Vagina (tissue), 2 donors: ENCODE data around the gene ANXA6.

Experiments
- CTCF ChIP-seq, 3 experiments: fragments of 450-650 bp in 2 of 3; fragments of 200-600 bp in 1 of 3; sonication (generic) in 1 of 3; IDR thresholded peaks; one replicate each; pipeline ENCODE4 v1.5.1; 2017 to 2019; ENCODE audit warnings: antibody characterized with exemption in 3 of 3, mild to moderate bottlenecking in 2 of 3, moderate library complexity in 2 of 3
- POLR2AphosphoS5 ChIP-seq, 2 donors: sonication (generic); formaldehyde crosslinking; IDR thresholded peaks; one replicate each; pipeline ENCODE4 v1.9.0; 2017; ENCODE audit warnings: antibody characterized with exemption in 2 of 2, mild to moderate bottlenecking in 2 of 2, low read depth in 1 of 2; ENCODE audit not compliant: insufficient read depth in 1 of 2

- TF ChIP-seq POLR2AphosphoS5 (IDR thresholded peaks at IDR 0.05; ENCODE audit: insufficient read depth in 1 of 2, low read depth in 1 of 2) (peak in 1 of 2 donors; percentile 29), CTCF (IDR thresholded peaks at IDR 0.05) (no peak)
Observed at GRCh38 chr5:151075698-151076331, 81.8 kb downstream of the ANXA6 start.
